K562 (cell line): Measurements from ENCODE around the gene ZNF418. TPM values are rescaled to one million over a fixed set of nuclear protein-coding genes. Genes with fewer than 3 reads are reported as not detected.

Source experiments
- CBX5 ChIP-seq: IDR thresholded peaks from 2 replicates; pipeline ENCODE4 v1.6.1; 2014; ENCODE audit warnings: low read depth, borderline replicate concordance
- CXXC5 ChIP-seq: fragments of 250-450 bp; sonication (Bioruptor Pico); IDR thresholded peaks from 2 replicates; pipeline ENCODE4 v1.8.0; 2022; ENCODE audit warnings: inconsistent platforms, mild to moderate bottlenecking, moderate library complexity
- HNRNPLL ChIP-seq: fragments of 200-400 bp; formaldehyde crosslinking; IDR thresholded peaks from 2 replicates; pipeline ENCODE4 v1.6.1; 2017; ENCODE audit warnings: low read length, low read depth, mild to moderate bottlenecking; ENCODE audit not compliant: poor library complexity, severe bottlenecking
- L3MBTL2 ChIP-seq: fragments of 450-650 bp; IDR thresholded peaks from 2 replicates; pipeline ENCODE4 v1.6.1; 2016; ENCODE audit warnings: mild to moderate bottlenecking, moderate library complexity
- PHF8 ChIP-seq: fragments of 200-600 bp; sonication (generic); IDR thresholded peaks from 2 replicates; pipeline ENCODE4 v1.6.1; 2012; ENCODE audit warnings: mixed run types, mild to moderate bottlenecking, inconsistent platforms, low read length, moderate library complexity, borderline replicate concordance
- RBFOX2 ChIP-seq: fragments of 200-400 bp; formaldehyde crosslinking; IDR thresholded peaks from 2 replicates; pipeline ENCODE4 v1.6.1; 2017; ENCODE audit warnings: low read depth, mild to moderate bottlenecking, low read length, moderate library complexity
- SIX5 ChIP-seq, 2 experiments: IDR thresholded peaks; 2 replicates each; pipeline ENCODE4 v1.6.1; 2011; ENCODE audit warnings: low read length in 2 of 2, borderline replicate concordance in 1 of 2, low read depth in 1 of 2, mild to moderate bottlenecking in 1 of 2, moderate library complexity in 1 of 2; ENCODE audit not compliant: insufficient read depth in 1 of 2
- polyA plus RNA-seq, 8 experiments: library from polyadenylated mRNA; depleted of rRNA in 4 of 8; stranded (reverse) in 5 of 8; unstranded in 3 of 8; fragments of >200 nt; fragmentation: Nextera tagmentation in 2 of 8; fragmentation: Illumina TruSeq in 1 of 8; extraction: Ambion mirVana in 2 of 8; extraction: Trizol in 1 of 8; gene quantifications; 2 replicates each; pipeline versions ENCODE4 v1.2.1 to v1.2.3, GENCODE V29; 2011 to 2014; ENCODE audit warnings: inconsistent platforms in 1 of 8, missing spikeins in 1 of 8
- total RNA-seq, 7 experiments: library from RNA; depleted of rRNA in 6 of 7; stranded (reverse); fragments of >200 nt in 6 of 7; fragmentation: Illumina TruSeq in 2 of 7; extraction: Trizol in 2 of 7; gene quantifications; 2 replicates each; pipeline versions ENCODE4 v1.2.1 to v1.2.3, GENCODE V29; 2011 to 2021; ENCODE audit warnings: low replicate concordance in 1 of 7
- TF ChIP-seq, protein P1 (sequence below), 2 experiments: IDR thresholded peaks in 1 of 2; conservative IDR thresholded peaks in 1 of 2; 2 replicates each; pipeline ENCODE4 v1.6.1; 2016; ENCODE audit warnings: low read depth in 2 of 2, mild to moderate bottlenecking in 1 of 2, missing compliant biosample characterization in 1 of 2, missing genetic modification characterization in 1 of 2, moderate library complexity in 1 of 2
- TF ChIP-seq, protein P2 (sequence below), 2 experiments: fragments of 450-650 bp; conservative IDR thresholded peaks; 2 replicates each; pipeline ENCODE4 v1.6.1; 2017; ENCODE audit warnings: mild to moderate bottlenecking in 2 of 2, moderate library complexity in 2 of 2

ZNF418 gene
- total and polyA plus RNA-seq, 9 of the 15 experiments (the other 6 are each of a cell fraction or from before 2014, with no cell fraction given), result 0.11 to 0.70 (median 0.32) TPM

DNA sequence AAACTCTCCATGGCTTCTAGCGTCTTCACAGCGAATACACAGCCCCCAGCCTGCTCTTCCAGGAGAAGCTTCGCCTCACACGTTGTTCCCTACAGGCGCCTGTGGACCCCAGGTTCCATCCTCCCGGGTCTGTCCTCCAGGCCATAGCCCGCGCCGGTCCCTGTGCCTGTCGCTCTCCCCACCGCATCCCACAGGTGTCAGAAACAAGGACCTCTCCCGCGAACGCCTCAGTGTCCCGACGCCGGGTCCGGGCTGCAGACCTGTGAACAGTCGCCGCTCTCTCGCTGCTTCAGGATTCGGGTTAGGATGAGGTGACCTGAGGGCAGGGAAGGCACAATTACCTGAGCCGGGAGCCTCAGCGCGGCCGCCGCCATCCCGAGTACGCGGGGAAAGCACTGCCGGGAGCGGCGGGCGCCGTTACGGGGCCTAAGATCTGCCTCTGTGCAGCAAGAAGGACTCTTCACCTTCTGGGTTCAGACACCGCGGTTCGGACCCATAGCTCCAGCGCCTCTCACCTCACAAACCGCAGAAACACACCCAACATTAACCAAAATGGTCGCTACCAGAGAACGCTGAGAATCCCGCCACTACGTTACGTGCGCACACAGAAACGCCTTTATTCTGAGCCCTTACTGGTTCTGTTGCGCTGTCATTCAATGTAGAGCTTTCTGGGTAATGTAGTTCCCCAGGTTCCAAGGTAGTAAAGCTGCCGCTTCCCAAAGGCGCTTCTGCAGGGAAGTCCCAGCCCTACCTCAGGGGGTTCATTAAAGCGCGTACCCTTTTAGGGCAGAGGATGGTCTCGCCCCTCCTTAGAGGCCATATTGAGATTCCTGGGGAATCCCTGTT, at the start of gene ZNF418 (continued):
- TF ChIP-seq SIX5 (IDR thresholded peaks at IDR 0.05; ENCODE audit: borderline replicate concordance in 1 of 2, insufficient read depth in 1 of 2, low read depth in 1 of 2, low read length in 2 of 2) (peak in 1 of 2 experiments; percentile 54; a peak in 1 of 4 replicates), HNRNPLL (peak; percentile 96), RBFOX2 (0 out of 2 replicates have a peak, but pooled peaks have one; percentile 30), CBX5 (no peak), PHF8 (peak; percentile 29; the same call in 1 of the 2 replicates), CXXC5 (CRISPR knock-in tag) (peak; percentile 76), L3MBTL2 (0 out of 2 replicates have a peak, but pooled peaks have one; percentile 16)
- TF ChIP-seq, protein P1, sequence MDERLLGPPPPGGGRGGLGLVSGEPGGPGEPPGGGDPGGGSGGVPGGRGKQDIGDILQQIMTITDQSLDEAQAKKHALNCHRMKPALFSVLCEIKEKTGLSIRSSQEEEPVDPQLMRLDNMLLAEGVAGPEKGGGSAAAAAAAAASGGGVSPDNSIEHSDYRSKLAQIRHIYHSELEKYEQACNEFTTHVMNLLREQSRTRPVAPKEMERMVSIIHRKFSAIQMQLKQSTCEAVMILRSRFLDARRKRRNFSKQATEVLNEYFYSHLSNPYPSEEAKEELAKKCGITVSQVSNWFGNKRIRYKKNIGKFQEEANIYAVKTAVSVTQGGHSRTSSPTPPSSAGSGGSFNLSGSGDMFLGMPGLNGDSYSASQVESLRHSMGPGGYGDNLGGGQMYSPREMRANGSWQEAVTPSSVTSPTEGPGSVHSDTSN (CRISPR knock-in tag; IDR thresholded peaks at IDR 0.05; ENCODE audit: low read depth), result no peak
- TF ChIP-seq, protein P1 (tag; conservative IDR thresholded peaks at IDR 0.05; ENCODE audit: low read depth), result peak; percentile 55; the same call in 1 of the 2 replicates
- TF ChIP-seq, protein P2, sequence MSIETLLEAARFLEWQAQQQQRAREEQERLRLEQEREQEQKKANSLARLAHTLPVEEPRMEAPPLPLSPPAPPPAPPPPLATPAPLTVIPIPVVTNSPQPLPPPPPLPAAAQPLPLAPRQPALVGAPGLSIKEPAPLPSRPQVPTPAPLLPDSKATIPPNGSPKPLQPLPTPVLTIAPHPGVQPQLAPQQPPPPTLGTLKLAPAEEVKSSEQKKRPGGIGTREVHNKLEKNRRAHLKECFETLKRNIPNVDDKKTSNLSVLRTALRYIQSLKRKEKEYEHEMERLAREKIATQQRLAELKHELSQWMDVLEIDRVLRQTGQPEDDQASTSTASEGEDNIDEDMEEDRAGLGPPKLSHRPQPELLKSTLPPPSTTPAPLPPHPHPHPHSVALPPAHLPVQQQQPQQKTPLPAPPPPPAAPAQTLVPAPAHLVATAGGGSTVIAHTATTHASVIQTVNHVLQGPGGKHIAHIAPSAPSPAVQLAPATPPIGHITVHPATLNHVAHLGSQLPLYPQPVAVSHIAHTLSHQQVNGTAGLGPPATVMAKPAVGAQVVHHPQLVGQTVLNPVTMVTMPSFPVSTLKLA (conservative IDR thresholded peaks at IDR 0.05), result no peak
